Stimulated activated memory B cell treated with anti-CD40 and anti-IgM and Interleukin-4, amounts not matched to agents 10 μg/mL and 1 μg/mL and 100 μg/mL, for 72 hours (primary cell): Measurements from ENCODE around the gene MCAM.

Source experiments
- ATAC-seq: fragments of 150-1000 bp; cut with Tn5 transposase; 2 replicates; pipeline ENCODE4 v1.10.0; 2021
- H3K27ac Mint-ChIP-seq: one replicate; pipeline ENCODE4 v1.8.0; 2022; ENCODE audit warnings: mild to moderate bottlenecking, mixed read lengths
- H3K27me3 Mint-ChIP-seq: one replicate; pipeline ENCODE4 v1.8.0; 2022; ENCODE audit warnings: mixed read lengths
- H3K36me3 Mint-ChIP-seq: one replicate; pipeline ENCODE4 v1.8.0; 2022; ENCODE audit warnings: mixed read lengths
- H3K4me1 Mint-ChIP-seq: one replicate; pipeline ENCODE4 v1.8.0; 2022; ENCODE audit warnings: mixed read lengths
- H3K4me3 Mint-ChIP-seq: one replicate; pipeline ENCODE4 v1.8.0; 2022; ENCODE audit warnings: mild to moderate bottlenecking, moderate library complexity, mixed read lengths
- H3K9me3 Mint-ChIP-seq: one replicate; pipeline ENCODE4 v1.8.0; 2022; ENCODE audit warnings: mixed read lengths

MCAM gene

DNA sequence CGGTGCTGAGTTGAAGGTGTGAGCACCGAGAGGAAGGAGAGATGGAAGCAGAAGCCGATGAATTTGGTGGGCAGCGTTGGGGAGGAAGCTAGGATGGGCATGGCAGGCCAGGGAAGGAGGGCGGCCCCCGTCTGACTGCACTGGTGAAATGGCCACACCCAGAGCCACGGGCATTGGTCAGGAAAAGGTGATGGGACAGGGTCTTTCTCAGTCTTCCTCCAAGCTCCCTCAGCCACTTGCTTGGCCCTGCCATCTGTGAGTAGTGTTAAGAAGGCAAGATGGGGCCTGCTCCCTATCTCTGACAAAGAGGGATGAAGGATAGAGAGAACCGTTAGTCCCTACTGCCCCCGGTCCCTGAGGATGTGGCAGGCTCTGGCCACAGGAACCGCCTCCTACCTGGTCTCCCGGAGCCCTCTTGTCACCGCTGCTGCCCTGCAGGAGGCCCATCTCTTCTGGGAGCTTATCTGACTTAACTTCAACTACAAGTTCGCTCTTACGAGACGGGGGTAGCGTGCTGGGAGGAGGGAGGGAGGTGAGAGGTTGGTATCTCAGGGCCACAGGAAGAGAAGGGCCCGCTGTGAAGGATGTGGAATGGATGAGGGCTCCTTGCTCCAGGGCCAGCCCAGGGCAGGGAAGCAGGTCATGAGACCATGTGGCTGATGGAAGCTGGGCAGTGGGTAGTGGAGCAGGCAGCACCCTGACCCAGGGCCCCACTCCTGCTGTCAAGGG lies 6.8 kb downstream of the MCAM start:
- Mint-ChIP-seq H3K27ac (no peak overlapping the region), H3K4me1 (peaks cover 6% of the 10 kb centered on the region), H3K27me3 (peaks cover 20% of the 10 kb centered on the region), H3K4me3 (no peak overlapping the region), H3K36me3 (peaks cover 19% of the 10 kb centered on the region), H3K9me3 (no peaks in the 10 kb centered on the region)
- ATAC-seq = no peak

DNA sequence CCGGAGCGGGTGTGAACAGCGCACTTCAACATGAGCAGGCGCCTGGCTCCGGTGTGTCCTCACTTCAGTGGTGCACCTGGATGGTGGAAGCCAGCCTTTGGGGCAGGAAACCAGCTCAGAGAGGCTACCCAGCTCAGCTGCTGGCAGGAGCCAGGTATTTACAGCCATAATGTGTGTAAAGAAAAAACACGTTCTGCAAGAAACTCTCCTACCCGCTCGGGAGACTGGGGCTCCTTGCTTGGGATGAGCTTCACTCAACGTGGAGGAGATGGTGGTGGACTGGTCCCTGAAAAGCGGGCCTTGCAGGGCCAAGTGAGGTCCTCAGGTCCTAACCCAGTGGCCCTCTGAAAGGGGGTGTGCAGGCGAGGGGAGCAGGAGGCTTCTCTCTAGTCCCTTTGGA lies 7.5 kb downstream of the MCAM start:
- no peak for ATAC-seq
- Mint-ChIP-seq H3K36me3 (peaks cover 23% of the 10 kb centered on the region), H3K4me1 (no peaks in the 10 kb centered on the region), H3K4me3 (no peak overlapping the region), H3K27ac (no peak overlapping the region), H3K9me3 (no peaks in the 10 kb centered on the region), H3K27me3 (peaks cover 13% of the 10 kb centered on the region)

DNA sequence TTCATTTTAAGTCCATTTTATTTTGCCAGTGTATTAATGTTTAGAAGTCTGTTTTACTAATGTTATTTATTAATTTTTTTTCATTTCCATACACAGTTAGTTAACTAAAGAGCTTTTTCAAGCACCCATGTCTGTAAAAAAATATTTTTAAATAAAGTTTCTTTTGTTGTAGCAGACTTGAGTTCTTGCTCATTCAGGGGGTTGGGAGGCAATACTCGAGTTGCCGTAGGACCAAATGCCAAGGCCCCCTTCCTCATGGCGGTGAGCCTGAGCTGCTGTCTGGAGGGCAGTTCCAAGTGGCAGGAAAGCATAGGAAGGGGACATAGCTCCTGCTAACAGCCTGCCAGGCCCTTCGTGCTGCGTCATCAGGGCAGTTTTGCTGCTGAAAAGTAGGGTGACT lies 9.0 kb downstream of the MCAM start:
- peaks cover 8% of the 10 kb centered on the region for H3K27me3 Mint-ChIP-seq
- peaks cover 37% of the 10 kb centered on the region for H3K36me3 Mint-ChIP-seq
- H3K4me3 Mint-ChIP-seq = no peak overlapping the region
- H3K4me1 Mint-ChIP-seq = no peaks in the 10 kb centered on the region
- ATAC-seq = no peak
- no peaks in the 10 kb centered on the region for H3K9me3 Mint-ChIP-seq
- H3K27ac Mint-ChIP-seq = no peak overlapping the region

DNA sequence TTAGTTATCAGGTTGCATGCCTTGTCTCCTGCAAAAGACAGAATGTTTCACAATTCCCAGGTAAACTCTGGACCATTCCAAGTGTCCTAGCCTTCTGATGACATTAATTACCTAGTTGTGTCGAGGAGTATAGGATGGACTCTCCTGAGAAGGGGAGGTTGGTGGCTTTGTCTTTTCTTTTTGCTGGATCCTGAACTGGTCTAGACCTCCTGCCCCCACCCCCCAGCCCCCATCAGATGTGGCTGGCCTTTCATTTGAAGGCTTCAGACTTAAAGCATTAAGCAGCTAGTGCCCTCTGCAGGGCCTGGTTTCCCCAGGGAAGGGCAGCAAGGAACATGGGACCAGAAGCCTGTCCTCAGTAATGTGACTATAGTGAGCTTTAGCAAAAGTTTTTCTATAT lies 9.7 kb downstream of the MCAM start:
- H3K4me3 Mint-ChIP-seq = no peak overlapping the region
- no peaks in the 10 kb centered on the region for H3K4me1 Mint-ChIP-seq
- H3K27me3 Mint-ChIP-seq = peaks cover 2% of the 10 kb centered on the region
- ATAC-seq = no peak
- H3K9me3 Mint-ChIP-seq = no peaks in the 10 kb centered on the region
- no peak overlapping the region for H3K27ac Mint-ChIP-seq
- H3K36me3 Mint-ChIP-seq = peaks cover 45% of the 10 kb centered on the region

DNA sequence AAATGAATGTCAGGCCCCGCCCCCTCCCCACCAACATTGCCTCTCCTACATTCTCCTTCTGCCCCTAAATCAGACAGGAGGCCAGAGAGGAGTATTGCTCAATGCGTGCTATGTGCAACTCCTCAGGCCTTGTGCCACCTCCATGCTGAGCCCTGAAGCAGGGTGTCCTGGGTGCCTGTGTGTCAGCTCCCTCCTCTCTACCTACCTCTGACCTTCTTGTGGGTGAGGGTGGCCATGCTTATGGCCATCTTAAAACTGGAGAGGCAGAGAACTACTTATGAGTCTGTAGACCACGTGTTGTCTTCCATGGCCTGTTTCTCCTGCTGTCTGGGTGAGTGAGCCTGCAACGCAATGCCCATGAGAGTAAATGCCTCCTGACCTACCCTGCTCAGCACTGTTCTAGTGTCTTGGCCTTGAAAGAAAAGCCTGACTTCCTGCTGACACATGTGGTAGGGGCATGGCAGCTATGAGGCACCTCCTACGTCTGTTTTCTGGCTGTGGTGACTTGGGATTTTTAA lies 10.5 kb downstream of the MCAM start:
- Mint-ChIP-seq H3K4me1 (no peaks in the 10 kb centered on the region), H3K4me3 (no peak overlapping the region), H3K27ac (no peak overlapping the region), H3K36me3 (peaks cover 53% of the 10 kb centered on the region), H3K27me3 (no peaks in the 10 kb centered on the region), H3K9me3 (no peaks in the 10 kb centered on the region)
- no peak for ATAC-seq

DNA sequence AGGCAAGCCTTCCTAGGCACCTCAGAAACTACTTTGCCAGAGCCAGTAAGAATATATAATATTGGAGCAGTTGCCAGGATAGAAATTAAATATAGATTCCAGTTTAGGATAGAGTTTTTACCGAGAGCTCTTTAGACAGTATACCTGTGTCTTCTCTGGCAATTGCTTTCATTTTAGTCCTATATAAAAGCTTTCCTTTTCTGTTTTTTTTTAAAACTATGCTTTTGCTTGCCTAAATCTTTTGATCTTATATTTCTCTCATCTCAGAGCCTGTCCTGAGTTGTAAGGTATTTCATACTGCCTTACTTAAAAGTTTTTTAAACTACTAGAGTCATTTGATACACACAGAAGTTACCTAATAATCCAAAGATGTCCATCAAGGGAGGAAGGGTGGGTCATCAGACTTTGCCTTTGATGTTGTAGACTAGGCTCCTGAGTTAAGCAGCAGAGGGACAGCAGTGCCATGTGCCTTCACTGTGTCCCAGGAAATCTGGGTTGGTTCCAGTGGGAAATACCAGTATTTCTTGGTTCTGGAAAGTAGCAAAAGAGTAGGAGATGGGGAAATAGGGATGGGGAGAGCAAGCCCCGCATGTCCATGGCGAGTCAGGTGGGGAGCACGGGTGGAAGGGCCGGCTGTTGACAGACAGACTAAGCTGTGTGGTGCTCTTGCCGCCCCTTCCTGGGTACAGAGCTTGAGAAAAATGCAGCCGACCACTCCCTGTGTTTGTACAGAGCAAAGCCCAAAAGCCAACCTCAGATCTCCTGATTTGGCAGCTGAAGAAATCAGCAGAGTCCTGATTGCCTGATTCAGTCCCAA lies 11.2 kb downstream of the MCAM start:
- no peaks in the 10 kb centered on the region for H3K27me3 Mint-ChIP-seq
- H3K36me3 Mint-ChIP-seq = peaks cover 59% of the 10 kb centered on the region
- no peaks in the 10 kb centered on the region for H3K9me3 Mint-ChIP-seq
- ATAC-seq = no peak
- H3K4me1 Mint-ChIP-seq = no peaks in the 10 kb centered on the region
- no peak overlapping the region for H3K4me3 Mint-ChIP-seq
- H3K27ac Mint-ChIP-seq = no peak overlapping the region

- H3K4me3 Mint-ChIP-seq = no peak overlapping the region
- H3K36me3 Mint-ChIP-seq = peaks cover 62% of the 10 kb centered on the region
- no peak for ATAC-seq
- H3K27ac Mint-ChIP-seq = no peak overlapping the region
- no peaks in the 10 kb centered on the region for H3K27me3 Mint-ChIP-seq
- no peaks in the 10 kb centered on the region for H3K9me3 Mint-ChIP-seq
- H3K4me1 Mint-ChIP-seq = no peaks in the 10 kb centered on the region
Observed at GRCh38 chr11:119303227-119303718, 13.7 kb downstream of the MCAM start.

DNA sequence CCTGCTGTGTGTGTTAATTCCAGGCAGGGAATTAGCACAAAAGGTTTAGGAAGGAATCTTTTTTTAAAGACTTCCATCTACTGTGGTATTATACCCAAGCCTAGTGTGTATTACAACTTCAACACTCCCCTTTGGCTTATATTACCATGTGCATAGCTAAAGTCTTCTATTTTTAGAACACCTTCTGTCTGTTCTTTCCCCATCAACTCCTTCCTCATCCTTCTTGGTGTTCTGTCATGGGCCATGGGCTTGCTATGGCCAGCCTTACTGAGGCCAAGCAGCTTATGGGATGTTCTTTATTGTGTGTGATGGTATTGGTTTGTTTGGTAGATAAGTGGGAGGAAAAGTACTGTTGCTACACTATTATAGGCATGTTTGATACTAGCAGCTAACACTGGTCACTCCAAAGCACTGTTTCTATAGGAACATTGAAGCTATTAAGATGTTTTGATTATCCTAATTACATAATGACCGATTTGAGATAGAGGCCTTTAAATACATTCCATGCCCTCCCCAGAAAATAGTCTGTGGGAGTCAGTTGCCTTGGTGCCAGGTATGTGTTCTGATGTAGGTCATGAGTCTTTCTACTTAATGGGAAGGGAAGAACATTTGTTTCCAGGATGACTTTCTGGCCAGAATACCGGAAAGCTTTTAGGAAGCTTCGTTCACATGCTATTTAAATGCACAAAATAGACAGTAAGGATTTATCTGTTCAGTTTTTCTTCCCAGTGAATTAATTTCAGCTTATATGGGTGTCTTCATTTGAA lies 16.5 kb downstream of the MCAM start:
- peaks cover 73% of the 10 kb centered on the region for H3K36me3 Mint-ChIP-seq
- H3K4me1 Mint-ChIP-seq = no peaks in the 10 kb centered on the region
- H3K27me3 Mint-ChIP-seq = no peaks in the 10 kb centered on the region
- no peak overlapping the region for H3K4me3 Mint-ChIP-seq
- no peak for ATAC-seq
- no peaks in the 10 kb centered on the region for H3K9me3 Mint-ChIP-seq
- no peak overlapping the region for H3K27ac Mint-ChIP-seq

DNA sequence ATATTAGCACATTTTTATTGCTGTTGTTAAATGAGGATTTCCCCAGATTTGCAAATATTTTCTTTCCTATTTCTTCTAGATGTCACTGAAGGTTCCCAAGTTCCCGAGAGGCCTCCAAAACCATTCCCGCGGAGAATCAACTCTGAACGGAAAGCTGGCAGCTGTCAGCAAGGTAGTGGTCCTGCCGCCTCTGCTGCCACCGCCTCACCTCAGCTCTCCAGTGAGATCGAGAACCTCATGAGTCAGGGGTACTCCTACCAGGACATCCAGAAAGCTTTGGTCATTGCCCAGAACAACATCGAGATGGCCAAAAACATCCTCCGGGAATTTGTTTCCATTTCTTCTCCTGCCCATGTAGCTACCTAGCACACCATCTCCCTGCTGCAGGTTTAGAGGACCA lies 17.5 kb downstream of the MCAM start:
- no peak overlapping the region for H3K27ac Mint-ChIP-seq

GRCh38 chr11:119298726-119299125 lies 18.2 kb downstream of the MCAM start:
- H3K36me3 Mint-ChIP-seq = peaks cover 60% of the 10 kb centered on the region
- no peak overlapping the region for H3K27ac Mint-ChIP-seq
- H3K4me3 Mint-ChIP-seq = no peak overlapping the region
- no peaks in the 10 kb centered on the region for H3K9me3 Mint-ChIP-seq
- no peak for ATAC-seq
- no peaks in the 10 kb centered on the region for H3K4me1 Mint-ChIP-seq
- H3K27me3 Mint-ChIP-seq = no peaks in the 10 kb centered on the region

More for the DNA sequence above, 17.5 kb downstream of the MCAM start:
- H3K4me1 Mint-ChIP-seq = no peaks in the 10 kb centered on the region
- H3K9me3 Mint-ChIP-seq = no peaks in the 10 kb centered on the region
- ATAC-seq = no peak
- peaks cover 67% of the 10 kb centered on the region for H3K36me3 Mint-ChIP-seq
- no peak overlapping the region for H3K4me3 Mint-ChIP-seq
- H3K27me3 Mint-ChIP-seq = no peaks in the 10 kb centered on the region

DNA sequence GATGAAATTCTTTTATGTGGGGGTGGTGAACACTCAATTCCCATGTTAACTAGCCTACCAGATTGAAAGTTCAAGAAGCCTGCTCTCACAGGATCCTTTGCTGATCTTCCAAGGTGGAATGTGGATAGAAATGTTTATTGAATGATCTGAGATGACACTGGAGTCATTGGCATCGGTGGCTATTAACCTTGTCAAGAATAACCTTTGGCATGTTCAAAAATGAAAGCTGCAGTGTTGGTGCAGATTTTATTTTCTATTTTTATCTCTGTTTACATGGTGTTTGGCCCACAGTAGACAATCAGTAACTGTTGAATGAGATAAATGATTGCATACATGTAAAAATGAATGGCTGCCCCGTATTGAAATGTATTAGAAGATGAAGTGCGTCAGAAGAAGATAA lies 19.0 kb downstream of the MCAM start:
- Mint-ChIP-seq H3K27me3 (no peaks in the 10 kb centered on the region), H3K36me3 (peaks cover 52% of the 10 kb centered on the region), H3K4me3 (no peak overlapping the region), H3K27ac (no peak overlapping the region), H3K9me3 (no peaks in the 10 kb centered on the region), H3K4me1 (no peaks in the 10 kb centered on the region)
- ATAC-seq = no peak

DNA sequence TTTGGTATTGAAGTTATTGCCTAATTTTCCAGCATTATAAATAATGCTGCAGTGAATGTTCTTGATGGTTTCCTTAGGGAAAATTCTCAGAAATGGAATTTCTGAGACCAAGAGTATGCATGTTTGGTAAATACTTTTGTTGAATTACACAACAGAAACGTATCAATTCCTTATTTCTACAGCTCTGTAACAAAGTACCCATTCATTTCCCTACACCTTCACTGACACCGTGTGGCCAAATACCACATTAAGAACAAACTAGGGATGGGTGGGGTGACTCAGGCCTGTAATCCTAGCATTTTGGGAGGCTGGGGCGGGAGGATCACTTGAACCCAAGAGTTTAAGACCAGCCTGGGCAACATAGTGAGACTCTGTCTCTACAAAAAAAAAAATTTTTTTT lies 21.8 kb downstream of the MCAM start:
- Mint-ChIP-seq H3K4me3 (no peak overlapping the region), H3K4me1 (no peaks in the 10 kb centered on the region), H3K9me3 (no peaks in the 10 kb centered on the region), H3K36me3 (peaks cover 50% of the 10 kb centered on the region), H3K27me3 (no peaks in the 10 kb centered on the region), H3K27ac (no peak overlapping the region)
- ATAC-seq = no peak

- Mint-ChIP-seq H3K27ac (no peak overlapping the region), H3K9me3 (no peaks in the 10 kb centered on the region), H3K4me1 (no peaks in the 10 kb centered on the region), H3K4me3 (no peak overlapping the region), H3K27me3 (no peaks in the 10 kb centered on the region), H3K36me3 (peaks cover 43% of the 10 kb centered on the region)
- ATAC-seq = no peak
Observed at GRCh38 chr11:119293461-119293860, 23.5 kb downstream of the MCAM start.

DNA sequence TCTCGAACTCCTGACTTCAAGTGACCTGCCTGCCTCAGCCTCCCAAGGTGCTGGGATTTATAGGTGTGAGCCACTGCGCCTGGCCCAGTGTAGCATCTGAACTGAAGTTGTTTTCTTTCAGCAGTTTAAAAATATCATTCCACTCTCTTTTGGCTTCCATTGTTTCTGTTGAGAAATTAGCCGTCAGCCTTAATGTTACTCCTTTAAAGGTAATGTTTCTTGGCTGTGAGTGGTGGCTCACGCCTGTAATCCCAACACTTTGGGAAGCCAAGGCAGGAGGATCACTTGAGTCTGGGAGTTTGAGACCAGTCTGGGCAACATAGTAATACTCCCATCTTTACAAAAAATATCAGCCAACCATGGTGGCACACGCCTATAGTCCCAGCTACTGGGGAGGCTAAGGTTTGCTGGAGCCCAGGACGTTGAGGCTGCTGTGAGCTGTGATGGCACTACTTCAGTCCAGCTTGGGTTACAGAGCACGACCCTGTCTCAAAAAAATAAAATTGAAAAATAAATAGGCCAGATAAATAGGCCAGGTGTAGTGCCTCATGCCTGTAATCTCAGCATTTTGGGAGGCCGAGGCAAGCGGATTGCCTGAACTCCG lies 25.9 kb downstream of the MCAM start:
- no peak overlapping the region for H3K27ac Mint-ChIP-seq
- H3K9me3 Mint-ChIP-seq = no peaks in the 10 kb centered on the region
- no peak for ATAC-seq
- no peaks in the 10 kb centered on the region for H3K27me3 Mint-ChIP-seq
- no peak overlapping the region for H3K4me3 Mint-ChIP-seq
- no peaks in the 10 kb centered on the region for H3K4me1 Mint-ChIP-seq
- H3K36me3 Mint-ChIP-seq = peaks cover 49% of the 10 kb centered on the region

GRCh38 chr11:119288219-119288618 lies 28.7 kb downstream of the MCAM start:
- H3K36me3 Mint-ChIP-seq = peaks cover 60% of the 10 kb centered on the region
- no peaks in the 10 kb centered on the region for H3K27me3 Mint-ChIP-seq
- no peak overlapping the region for H3K27ac Mint-ChIP-seq
- H3K4me1 Mint-ChIP-seq = peaks cover 5% of the 10 kb centered on the region
- H3K4me3 Mint-ChIP-seq = no peak overlapping the region
- no peak for ATAC-seq
- no peaks in the 10 kb centered on the region for H3K9me3 Mint-ChIP-seq
